GM18520 (cell line): ENCODE results near the gene QSOX2.

Source experiments
- ATAC-seq: cut with Tn5 transposase; IDR thresholded peaks from one replicate; pipeline ENCODE4 v1.9.1; 2021; ENCODE audit not compliant: unreplicated experiment

Gene QSOX2

DNA sequence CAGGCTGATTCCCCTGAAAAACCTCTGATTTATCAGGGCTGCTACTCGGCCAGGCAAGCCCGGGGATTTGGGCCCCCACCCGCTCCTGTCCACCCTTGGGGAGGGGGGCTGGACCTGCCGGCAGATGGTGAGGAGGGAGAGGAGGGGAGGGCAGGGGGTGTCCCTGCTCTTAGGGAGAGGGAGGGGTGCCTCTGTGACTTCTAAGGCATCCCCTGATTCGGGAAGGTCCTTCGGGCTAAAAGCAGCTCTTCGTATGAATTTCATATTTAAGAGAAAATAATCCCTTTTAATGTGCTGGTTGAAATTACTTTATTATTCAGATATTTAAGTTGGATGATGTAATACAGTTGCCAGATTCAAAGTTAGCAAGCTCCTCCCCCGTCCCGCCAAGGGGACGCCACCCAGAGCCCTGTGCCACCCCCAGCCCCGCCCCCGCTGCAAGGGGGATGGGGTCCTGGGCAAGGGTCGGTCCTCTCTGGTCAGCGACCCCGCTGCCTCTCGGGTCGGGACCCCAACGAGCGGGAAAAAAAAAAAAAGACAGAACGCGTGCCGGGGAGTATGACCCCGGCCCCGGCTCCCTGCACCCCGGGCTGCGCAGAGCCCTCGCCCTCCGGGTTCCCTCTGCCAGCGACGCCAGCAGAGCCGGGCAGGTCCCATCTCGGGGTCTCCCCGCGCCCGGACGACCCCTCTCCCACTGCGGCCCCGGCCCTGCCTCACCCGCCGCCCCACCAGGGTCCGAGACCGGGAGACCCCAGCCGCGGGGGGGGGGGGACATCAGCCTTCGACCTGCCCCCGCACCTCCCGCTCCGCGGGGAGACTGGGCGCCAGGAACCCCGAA is 53.1 kb downstream of the QSOX2 start:
- ATAC-seq: no peak

DNA sequence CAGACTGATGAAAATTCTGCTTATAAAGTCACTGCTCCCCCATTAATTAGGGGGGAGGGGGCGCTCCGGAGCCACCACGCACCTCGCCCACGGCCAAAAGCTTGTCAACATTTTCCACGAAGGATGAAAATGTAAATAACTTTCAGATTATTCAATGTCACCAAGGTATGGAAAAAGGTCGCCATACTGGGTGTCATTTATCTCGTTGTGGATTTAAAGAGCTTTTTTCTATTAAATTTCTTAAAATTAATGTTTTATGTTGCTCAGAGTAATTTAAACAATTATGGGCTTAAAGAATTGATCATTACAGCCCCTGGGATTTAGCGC is 53.7 kb downstream of the QSOX2 start:
- no peak for ATAC-seq

GRCh38 chr9:136191099-136191959 is 54.3 kb downstream of the QSOX2 start:
- ATAC-seq: no peak

DNA sequence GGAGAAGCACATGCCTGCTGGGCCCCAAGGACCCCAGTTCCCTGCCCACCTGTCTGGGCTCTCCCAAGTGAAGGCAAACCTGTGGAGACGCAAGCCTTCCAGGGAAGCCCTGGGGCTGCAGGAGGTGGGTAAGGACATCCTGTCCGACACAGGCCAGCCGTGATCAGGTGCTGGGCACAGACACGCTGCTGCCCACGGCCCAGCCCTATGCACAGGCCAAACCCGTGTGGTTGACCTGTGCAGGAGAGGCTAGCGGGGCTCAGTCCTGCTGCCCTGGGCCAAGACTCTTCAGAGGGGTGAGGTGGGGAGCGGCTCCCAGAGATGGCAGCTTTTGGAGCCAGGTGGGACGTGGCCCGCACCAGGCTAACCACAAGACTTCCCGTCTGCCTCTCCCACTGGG is 55.0 kb downstream of the QSOX2 start:
- no peak for ATAC-seq

DNA sequence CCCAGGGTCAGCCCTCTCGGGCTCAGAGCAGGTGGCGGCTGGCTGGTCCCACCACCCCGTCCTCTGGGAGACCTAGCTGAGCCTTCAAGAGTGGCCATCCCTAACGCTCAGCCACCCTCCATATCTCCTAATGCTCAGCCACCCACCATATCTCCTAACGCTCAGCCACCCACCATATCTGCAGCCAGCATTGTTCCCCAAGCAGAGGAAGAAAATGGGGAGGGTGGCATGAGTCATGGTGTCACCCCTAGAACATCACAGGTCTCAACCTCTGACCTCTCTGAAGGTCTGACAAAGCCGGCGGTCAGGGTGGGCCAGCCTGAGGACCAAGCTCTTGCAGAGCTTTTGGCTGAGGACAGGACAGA is 55.4 kb downstream of the QSOX2 start:
- ATAC-seq: no peak

DNA sequence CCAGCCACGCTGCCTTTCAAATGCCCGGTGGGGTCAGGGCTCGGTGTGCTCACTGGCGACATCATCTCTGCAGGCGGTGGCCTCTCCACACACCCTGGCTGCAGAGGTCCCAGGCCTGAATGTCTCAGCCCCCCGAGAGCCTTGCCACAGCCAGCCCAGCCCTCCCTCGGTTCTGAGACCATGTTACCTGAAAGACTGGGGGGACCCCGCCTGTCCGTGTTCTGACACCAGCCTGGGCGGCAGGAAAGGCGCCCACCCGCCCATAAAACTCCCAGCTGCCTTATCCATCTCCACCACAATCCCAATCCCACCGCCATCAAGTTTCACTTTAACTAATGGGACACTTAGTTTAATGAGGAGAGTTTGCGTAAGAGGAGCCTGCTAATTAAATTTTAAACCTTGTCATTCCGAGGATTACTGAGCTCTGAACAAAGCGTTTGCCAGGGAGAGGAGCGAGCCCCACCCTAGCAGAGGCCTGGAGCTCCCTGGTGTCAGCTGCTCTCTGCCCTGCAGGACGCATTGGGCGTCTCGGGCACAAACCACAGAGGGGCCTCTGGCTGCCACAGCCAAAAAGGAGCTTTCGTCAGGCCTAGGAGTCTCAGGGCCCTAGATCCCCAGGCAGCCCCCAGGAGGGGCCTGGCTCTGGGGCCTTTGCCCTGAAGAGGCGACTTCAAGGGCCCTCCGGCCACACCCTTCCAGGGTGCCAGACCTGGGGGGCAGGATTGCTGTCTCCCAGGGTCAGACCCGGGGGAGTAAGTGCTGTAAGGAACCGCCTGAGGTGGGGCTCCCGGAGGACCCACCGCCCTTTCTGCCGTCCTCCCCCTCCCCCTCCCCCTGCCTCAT is 56.0 kb downstream of the QSOX2 start:
- no peak for ATAC-seq

DNA sequence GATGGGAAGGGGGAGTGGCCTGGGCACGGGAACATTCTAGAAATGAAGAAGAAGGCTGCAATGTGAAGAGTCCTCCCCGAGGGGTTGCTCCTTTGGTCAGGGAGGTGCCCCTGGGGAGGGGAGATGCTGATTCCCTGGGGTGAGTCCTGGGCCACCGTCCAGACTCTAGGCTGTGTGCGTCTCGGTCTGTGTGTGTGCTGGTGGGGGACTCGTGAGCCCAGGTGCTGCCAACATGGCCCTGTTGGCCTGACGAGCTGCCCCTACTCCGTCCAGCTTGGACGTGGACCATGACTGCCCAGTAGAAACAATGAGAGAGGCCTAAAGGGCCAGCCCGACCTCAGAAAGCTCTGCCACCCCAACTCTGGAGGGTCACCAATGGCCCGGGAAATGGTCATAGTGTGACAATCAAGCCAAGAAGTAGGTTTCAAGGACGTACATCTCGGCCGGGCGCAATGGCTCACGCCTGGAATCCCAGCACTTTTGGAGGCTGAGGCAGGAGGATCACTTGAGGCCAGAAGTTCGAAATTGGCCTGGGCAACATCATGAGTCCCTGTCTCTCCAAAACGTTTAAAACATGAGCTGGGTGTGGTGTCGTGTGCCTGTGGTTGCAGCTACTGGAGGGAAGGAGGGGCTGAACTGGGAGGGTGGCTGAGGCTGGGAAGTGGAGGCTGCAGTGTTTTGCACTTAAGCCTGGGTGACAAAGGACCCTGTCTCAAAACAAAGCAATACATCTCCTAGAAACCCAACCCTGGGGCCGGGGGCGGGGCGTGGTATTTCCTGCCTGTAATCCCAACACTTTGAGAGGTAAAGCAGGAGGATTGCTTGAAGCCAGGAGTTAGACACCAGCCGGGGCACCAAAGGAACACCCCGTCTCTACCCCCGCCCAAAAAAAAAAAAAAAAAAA is 57.7 kb downstream of the QSOX2 start:
- ATAC-seq: no peak

GRCh38 chr9:136187197-136187596 is 58.4 kb downstream of the QSOX2 start:
- no peak for ATAC-seq

DNA sequence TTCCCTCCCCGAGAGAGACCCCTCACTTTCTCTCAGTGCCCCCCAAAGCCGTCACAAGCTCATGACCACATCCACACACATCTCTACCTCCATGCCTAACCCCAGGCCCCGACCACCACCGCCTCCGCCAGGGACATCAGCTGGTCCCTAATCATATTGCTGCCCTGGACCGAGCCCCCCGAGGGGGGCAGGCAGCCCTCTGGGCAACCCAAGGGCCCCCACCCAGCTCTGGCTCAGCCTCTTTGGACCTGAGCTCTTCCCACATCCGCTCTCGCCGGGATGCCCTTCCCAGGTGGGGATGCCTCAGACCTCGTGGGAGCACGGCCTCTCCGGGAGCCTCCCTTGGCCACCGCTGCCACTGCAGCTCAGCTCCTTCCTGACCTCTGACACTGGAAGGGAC is 59.2 kb downstream of the QSOX2 start:
- ATAC-seq: no peak

DNA sequence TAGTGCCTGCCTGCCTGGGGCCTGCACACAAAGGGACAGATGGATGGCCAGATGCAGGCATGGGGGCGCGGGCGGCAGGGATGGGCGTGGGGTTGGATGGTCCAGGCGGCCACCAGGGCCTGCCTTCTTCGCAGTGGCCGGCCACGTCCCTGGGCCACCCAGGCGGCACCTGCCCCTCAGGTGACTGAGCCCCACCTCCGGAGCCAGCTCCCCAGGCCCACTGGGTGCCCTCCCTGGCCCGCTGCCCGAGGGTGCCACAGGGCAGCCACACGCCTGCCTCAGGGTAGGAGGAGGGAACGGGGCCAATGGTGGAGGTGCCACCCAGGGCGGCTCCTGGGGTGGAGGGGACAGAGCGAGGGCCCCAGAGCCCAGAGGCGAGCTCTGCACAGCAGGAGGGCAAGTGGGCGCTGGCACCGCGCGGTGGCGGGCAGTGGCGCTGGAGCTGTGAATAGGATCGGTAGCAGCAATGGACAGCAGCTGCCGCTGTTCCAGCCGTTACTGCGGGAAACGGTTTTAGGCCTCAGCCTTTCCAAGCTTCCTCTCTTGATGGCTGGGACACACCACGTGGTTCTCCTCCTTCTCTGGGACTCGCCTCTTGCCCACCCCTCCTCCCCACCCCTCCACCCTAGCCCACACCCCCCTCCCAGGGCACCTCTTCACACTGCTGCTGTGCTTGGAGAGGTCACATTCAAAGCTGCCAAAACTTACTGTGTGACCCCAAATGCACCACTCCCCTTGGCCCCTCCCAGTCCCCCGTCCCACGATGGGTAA is 59.8 kb downstream of the QSOX2 start:
- no peak for ATAC-seq

GRCh38 chr9:136185066-136185465 is 60.5 kb downstream of the QSOX2 start:
- ATAC-seq: no peak

GRCh38 chr9:136182850-136183422 is 62.7 kb downstream of the QSOX2 start:
- no peak for ATAC-seq

GRCh38 chr9:136182420-136182787 is 63.2 kb downstream of the QSOX2 start:
- ATAC-seq: no peak

- ATAC-seq: no peak
Observed at GRCh38 chr9:136181784-136182419, 63.7 kb downstream of the QSOX2 start.

DNA sequence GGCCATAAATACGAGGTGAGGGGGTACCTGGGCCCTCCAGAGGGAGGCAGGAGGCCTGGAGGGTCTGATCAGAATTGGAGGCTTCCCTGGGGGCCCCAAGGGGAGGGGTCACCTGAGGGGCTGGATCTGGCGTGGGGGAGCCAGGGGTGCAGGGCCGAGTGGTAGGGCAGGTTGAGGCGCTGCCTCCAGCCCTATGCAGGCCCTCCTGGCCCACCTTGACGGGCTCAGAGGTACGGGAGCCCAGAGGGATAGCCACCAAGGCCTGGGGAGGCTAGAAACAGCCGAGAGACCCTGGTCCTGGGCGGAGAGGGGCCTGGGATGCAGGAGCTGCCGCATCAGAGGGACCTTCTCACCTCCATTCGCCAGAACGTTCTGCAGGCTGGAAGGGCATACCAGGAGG is 65.0 kb downstream of the QSOX2 start:
- ATAC-seq: no peak

DNA sequence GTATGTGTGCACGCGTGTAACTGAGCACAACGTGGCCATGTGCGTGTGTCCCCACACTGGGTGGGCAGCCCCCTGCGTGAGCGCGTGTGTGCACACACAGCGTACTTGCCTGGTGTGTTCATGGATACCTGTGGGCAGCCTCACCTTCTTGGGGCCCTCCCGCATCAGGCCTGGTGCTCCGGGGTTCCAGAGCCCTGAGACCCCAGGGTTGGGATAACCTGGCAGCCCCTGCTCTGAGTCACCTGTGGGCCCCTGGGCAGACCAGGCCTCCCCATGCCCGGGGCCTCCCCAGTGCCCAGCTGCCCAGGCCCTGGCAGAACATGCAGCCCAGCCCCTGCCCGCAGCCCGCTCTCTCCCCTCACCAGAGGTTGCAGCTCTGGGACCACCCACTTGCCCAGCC is 65.9 kb downstream of the QSOX2 start:
- no peak for ATAC-seq

GRCh38 chr9:136179101-136179616 is 66.5 kb downstream of the QSOX2 start:
- ATAC-seq: no peak

DNA sequence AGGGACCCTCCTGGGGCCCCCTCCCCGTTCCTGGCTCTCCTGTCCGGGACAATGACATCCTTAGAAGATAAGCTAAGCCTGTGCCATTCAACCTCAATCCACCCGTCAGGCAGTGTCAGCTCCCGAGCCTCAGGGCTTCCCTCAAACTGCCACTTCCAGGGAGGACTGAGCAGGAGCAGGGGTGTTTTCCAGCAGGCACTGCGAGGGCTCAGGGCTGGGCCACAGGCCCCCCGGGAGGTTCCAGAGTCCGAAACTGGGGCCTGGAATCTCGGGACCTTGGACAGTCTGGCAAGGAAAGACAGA is 66.9 kb downstream of the QSOX2 start:
- no peak for ATAC-seq
